GM18519 (cell line): ENCODE data around the gene BBS12.

ENCODE experiments used
- ATAC-seq: cut with Tn5 transposase; IDR thresholded peaks from one replicate; pipeline ENCODE4 v1.9.1; 2021; ENCODE audit warnings: mild to moderate bottlenecking, moderate library complexity; ENCODE audit not compliant: unreplicated experiment, low FRiP score

The BBS12 gene

DNA sequence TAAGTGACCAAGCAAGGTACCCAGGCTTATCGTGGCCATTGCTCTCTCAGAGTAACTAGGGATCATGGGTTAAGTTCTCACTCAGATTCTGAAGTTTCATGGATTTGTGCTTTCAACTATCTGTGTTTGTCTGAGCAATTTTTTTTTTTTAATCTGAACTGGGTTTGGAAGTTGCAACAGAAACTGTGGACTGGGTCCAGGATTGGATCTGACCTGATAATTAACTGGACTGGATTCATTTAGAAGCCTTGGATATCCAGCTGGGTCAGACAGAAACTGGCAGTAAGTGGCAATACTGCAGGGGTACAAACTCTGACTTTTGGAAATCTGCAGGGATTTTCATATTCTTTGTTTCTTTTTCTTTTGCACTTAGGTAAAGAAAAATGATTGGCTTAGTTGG, 55.4 kb downstream of the BBS12 start:
- ATAC-seq: no peak

DNA sequence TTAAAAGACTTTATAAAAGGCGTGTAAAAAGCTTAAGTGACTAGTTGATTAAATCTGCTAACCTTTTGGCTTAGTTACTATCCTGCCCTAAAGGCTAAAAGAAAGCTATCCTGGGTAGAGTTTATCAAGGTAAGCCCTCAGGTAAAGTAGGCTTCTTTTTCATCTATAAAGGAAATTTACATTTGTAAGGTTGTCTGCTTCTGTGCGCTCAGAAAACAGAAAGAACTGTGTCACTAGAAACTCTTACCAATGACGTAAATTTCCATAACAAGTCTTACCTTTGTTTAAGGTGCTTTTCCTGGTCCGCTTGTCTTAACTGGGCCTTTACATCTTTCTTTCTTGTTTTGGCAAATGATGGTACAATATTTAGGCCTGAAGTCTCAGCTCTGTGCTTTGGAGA, 56.4 kb downstream of the BBS12 start:
- no peak for ATAC-seq

DNA sequence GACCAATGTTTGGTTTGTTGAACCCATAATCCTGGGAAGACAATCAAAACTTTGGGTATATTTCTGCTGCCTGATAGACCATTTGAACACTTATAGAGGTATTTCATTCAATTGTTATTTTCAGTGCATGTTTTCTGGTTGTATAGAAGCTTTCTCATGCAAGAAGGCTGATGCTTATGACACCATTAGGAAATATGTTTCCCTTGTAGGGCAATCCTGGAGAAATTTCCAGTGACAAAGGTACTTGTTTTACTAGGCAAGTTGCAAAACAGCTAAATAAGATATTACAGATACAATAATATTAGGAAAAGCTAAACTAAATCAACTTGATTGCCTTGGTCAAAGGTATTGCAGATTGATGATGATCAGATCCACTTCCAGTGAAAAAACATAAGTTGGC, 61.3 kb downstream of the BBS12 start:
- ATAC-seq: no peak
